Endometrial microvascular endothelial cells (primary cell): ENCODE results near the gene TSPAN14. TPM values are rescaled to one million over a fixed set of nuclear protein-coding genes. Genes with fewer than 3 reads are reported as not detected.

Source experiments
- in situ Hi-C: cut with HindIII; loops from 2 replicates; pipeline ENCODE4 v1.10.0; 2017; ENCODE audit warnings: low sequenced_read_pairs, low pct_unique_long_range_greater_than_20kb; ENCODE audit errors: inconsistent ontology term
- total RNA-seq: library from RNA; depleted of rRNA; stranded (reverse); fragments of >200 nt; gene quantifications from one replicate; pipeline ENCODE4 v1.2.3, GENCODE V29; 2015; ENCODE audit errors: inconsistent ontology term

The TSPAN14 gene
- total RNA-seq, 1 donor from 2014 or later: 275 TPM

DNA sequence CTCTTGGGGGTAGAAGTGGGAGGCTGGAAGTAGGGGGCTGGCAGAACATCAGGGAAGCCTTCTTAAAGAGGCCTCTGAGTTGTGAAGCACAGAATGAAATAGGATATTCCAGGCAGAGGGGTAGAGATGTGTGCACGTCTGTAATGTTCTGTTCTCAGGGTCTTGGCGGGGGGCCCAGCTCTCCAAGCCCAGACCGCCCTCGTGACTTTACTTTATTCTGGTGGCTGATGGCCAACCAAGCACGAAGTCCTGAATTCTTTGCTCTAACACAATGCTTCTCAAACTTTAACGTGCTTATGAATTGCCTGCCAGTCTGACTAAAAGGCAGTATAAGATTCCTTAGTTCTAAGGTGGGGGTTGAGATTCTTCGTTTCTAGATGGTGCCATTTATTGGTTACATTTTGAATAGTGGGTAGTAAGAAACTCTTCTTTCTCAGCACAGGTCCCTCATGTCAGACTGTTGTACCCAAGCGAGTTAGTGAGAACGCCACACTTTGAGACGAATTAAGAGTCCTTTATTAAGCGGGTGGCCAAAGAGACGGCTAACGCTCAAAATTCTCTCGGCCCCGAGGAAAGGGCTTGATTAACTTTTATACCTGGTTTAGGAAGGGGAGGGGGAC, 37.5 kb upstream of the TSPAN14 start:
- in situ Hi-C loops: loop anchor here (25.0 kb wide), 1 partner anchor 96 kb away; no protein-coding TSS in a partner anchor

DNA sequence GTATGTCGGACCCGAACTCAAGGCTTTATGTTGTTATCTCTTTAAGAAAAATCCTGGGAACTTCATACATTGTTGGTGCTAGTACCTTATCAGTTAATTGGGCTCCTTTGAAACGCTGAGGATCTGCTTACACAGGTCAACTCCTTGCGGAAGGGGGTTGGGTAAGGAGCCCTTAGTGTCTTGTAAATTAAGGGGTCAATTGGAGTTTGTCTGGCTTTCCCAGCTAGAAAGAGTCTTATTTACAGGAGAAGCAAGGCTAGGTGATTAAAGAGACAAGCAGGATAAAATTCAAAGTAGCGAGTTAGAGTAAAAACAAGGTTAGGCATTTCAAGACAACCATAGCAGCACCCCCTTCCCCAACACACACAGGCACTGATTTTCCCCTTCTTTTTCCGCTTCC, 36.9 kb upstream of the TSPAN14 start:
- in situ Hi-C loops: loop anchor here (25.0 kb wide), 1 partner anchor 95 kb away; no protein-coding TSS in a partner anchor

GRCh38 chr10:80421050-80421706, 32.9 kb upstream of the TSPAN14 start:
- in situ Hi-C loops: loop anchor here (25.0 kb wide), 1 partner anchor 91 kb away; no protein-coding TSS in a partner anchor

GRCh38 chr10:80421707-80422536, 32.2 kb upstream of the TSPAN14 start:
- in situ Hi-C loops: loop anchor here (25.0 kb wide), 1 partner anchor 90 kb away; no protein-coding TSS in a partner anchor

- in situ Hi-C loops: no loop called here
These were observed 28.2 kb upstream of the TSPAN14 start for GRCh38 chr10:80425901-80426300.

DNA sequence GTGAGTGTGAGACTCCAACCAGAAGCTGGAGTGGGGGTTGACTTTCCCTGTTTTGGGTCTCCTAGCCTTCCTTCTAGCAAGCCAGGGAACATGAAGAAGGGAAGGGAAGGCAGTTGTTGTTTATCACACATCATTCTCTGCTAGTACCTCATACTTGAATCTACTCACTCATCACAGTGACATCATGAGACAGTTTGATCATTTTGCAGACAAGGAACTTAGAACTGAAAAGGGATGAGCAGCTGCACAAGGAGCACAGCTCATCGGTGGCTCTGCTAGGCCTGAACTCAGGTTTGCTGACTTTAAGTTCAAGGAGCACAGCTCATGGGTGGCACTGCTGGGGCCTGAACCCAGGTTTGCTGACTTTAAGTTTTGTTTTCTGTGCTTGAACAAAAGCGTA, 26.6 kb upstream of the TSPAN14 start:
- in situ Hi-C loops: no loop called here

GRCh38 chr10:80429521-80429973, 24.6 kb upstream of the TSPAN14 start:
- in situ Hi-C loops: no loop called here

GRCh38 chr10:80433134-80433533, 21.0 kb upstream of the TSPAN14 start:
- in situ Hi-C loops: no loop called here

GRCh38 chr10:80436446-80437098, 17.5 kb upstream of the TSPAN14 start:
- in situ Hi-C loops: no loop called here

DNA sequence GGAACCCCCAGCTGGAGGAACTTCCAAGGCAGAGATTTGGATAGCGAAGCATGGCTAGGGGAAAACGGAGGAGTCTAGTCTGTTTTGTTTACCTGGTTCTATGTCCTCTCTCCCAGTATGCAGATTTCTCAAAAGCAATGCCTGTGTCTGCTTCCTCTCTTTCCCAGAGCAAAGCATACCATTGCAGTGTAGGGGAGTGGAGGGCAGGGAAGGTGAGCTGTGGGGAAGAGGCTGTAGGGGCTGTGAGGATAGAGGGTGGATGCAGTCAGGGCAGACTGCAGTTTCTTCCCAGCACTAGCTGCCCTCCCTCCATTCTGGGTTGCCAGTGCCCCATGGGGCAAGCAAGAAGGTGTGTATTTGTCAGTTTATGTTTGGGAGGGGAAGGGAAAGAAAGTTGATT, 16.9 kb upstream of the TSPAN14 start:
- in situ Hi-C loops: no loop called here

DNA sequence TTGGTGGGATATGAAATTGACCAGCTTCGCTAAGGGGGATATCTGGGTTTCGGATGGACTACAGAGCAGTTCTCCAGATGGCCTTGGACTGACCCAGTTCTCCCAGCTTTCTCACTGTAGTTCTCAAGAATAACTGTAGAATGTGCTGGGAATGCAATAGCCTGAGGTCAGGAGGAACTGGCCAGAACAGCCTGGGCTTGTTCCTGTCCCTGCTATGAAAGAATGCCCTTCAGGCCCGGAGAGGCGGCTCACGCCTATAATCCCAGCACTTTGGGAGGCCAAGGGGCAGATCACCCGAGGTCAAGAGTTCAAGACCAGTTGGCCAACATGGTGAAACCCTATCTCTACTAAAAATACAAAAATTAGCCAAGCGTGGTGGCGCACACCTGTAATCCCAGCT, 12.3 kb upstream of the TSPAN14 start:
- in situ Hi-C loops: no loop called here

- in situ Hi-C loops: no loop called here
These were observed 11.2 kb upstream of the TSPAN14 start for GRCh38 chr10:80442879-80443278.

DNA sequence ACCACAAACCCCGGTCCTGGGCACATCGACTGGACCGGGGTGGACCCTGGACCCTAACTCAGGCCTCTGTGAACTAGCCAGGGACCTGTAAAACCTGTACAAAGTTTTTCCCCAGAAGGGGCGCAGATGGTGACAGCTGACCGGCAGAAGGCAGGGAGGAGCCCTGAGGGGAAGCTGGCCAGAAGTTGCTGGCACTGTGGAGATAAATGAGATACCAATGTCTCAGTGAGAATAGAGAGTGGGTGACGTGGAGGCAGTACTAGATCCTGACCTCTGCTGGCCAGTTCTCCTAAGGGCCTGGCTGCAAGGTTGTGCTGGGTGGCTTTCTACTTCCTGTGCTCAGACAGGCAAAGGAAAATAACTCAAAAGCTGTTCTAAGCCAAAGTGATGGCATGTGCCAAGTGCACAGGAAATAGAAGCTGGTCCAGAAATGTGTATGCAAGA, 10.6 kb upstream of the TSPAN14 start:
- in situ Hi-C loops: no loop called here

GRCh38 chr10:80444124-80444523, 10.0 kb upstream of the TSPAN14 start:
- in situ Hi-C loops: no loop called here

GRCh38 chr10:80444646-80445319, 9.3 kb upstream of the TSPAN14 start:
- in situ Hi-C loops: no loop called here

DNA sequence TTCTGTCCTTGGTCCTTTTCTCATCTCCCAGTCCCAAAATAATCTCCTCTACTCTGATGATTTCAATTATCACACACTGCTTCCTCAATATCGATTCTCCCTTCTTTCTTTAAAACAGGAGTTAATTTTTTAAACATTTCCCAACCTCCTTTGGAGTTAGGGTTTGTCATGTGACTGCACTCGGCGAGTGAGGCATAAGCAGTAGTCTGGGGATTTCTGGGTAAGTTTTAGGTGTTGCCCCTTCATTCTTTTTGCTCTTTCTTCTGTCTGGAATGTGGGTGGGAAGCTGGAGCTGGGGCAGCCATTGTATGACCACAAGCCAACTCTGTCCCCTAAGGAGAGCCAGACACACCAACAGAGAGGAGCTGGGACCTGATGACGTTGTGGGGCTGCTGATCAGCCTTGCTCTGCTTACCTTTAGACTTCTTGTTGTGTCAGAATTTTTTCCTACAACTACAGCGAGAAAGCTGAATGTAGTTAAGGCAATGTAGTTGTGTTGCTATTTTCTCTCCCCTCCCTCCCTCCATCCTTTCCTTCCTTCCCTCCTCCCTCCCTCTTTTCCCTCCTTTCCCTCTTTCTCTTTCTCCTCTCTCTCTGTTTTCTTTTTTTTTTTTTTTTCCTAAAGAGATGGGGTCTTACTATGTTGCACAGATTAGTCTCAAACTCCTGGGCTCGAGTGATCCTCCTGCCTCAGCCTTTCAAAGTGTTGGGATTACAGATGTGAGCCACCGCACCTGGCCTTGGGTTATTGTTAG, 6.5 kb upstream of the TSPAN14 start:
- in situ Hi-C loops: no loop called here

GRCh38 chr10:80448209-80448942, 5.7 kb upstream of the TSPAN14 start:
- in situ Hi-C loops: no loop called here
